Measurements from ENCODE around the gene HIC2.
"Not testable (repeated sequence)": the region's sequence is repeated elsewhere in the genome, so short reads cannot be mapped to it uniquely, and the experiment has no call there.

The HIC2 gene

DNA sequence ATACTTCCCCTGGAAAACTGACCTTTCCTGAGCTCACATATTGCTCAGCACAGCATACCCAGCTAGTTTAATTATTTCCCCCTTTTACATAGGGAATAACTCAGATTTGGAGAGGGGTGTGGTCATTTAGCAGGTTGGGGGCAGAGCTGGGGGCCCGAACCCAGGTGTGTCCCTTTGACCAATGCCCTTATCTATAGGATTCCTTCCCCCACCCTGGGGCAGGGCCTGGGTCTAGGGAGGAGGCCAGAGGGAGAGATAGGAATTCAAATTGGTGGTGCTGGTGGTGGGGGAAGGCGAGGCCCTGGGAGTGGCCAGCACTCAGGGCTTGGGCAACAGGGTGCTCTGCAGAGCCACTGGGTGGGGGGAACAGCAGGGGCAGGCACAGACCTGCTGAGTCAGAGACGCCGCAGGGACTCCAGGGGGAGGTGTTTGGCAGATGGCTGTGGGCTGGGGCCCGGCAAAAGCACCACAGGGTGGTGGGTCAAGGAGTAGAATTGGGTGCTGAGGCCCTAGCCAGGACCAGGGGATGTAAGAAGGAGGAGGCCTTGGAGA, 14.3 kb upstream of the HIC2 start:
- no CpG with 5 or more reads among the region's 5 CpGs for WGBS
- H3K36me3 ChIP-seq (ENCODE audit: insufficient read depth, low read length); H3K27ac ChIP-seq (ENCODE audit: low read depth, low read length); H3K27me3 ChIP-seq (ENCODE audit: insufficient read depth, low read length); H3K4me1 ChIP-seq (ENCODE audit: insufficient read depth, low read length); H3K4me3 ChIP-seq (ENCODE audit: low read length); H3K9ac ChIP-seq (ENCODE audit: low read depth, low read length); H3K9me3 ChIP-seq (ENCODE audit: insufficient read depth, low read depth, low read length): not testable (repeated sequence)

DNA sequence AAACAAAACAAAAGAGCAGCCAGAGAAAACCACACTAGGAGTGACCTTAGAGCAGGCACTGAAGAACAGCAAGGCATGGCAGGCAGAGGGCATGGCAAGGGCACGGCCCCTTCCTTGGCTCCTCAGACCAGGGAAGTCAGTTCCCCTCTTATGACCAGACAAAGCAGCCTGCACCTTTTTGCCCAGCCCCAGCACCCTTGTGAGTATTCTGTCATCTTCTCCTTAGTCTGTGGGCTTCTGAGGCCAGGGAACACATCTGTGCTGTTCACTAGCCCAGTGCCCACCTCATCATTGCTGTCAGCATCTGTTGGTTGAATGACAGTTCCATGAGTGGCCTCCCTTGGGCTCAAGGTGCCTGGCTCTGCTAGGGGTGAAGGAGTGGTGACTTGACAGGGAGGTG, 10.0 kb upstream of the HIC2 start:
- not testable (repeated sequence) for H3K4me1 ChIP-seq (ENCODE audit: insufficient read depth, low read length); H3K4me3 ChIP-seq (ENCODE audit: low read length); H3K9ac ChIP-seq (ENCODE audit: low read depth, low read length); H3K36me3 ChIP-seq (ENCODE audit: insufficient read depth, low read length); H3K27me3 ChIP-seq (ENCODE audit: insufficient read depth, low read length); H3K27ac ChIP-seq (ENCODE audit: low read depth, low read length); H3K9me3 ChIP-seq (ENCODE audit: insufficient read depth, low read depth, low read length)
- no CpG with 5 or more reads among the region's 1 CpG for WGBS

DNA sequence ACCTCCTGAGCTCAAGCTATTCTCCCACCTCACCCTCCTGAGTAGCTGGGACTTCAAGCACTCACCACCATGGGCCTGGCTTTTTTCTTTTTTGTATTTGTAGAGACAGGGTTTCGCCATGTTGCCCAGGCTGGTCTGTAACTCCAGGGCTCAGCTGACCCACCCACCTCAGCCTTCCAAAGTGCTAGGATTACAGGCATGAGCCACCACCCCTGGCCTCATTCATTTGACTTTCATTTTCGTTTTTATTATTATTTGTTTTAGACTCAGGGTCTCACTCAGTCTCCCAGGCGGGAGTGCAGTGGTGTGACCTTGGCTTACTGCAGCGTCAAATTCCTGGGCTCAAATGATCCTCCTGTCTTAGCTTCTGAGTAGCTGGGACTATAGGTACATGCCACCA, 9.4 kb upstream of the HIC2 start:
- H3K27ac ChIP-seq (ENCODE audit: low read depth, low read length); H3K4me1 ChIP-seq (ENCODE audit: insufficient read depth, low read length); H3K36me3 ChIP-seq (ENCODE audit: insufficient read depth, low read length); H3K9me3 ChIP-seq (ENCODE audit: insufficient read depth, low read depth, low read length); H3K4me3 ChIP-seq (ENCODE audit: low read length); H3K27me3 ChIP-seq (ENCODE audit: insufficient read depth, low read length); H3K9ac ChIP-seq (ENCODE audit: low read depth, low read length): not testable (repeated sequence)
- WGBS: no CpG with 5 or more reads among the region's 4 CpGs

DNA sequence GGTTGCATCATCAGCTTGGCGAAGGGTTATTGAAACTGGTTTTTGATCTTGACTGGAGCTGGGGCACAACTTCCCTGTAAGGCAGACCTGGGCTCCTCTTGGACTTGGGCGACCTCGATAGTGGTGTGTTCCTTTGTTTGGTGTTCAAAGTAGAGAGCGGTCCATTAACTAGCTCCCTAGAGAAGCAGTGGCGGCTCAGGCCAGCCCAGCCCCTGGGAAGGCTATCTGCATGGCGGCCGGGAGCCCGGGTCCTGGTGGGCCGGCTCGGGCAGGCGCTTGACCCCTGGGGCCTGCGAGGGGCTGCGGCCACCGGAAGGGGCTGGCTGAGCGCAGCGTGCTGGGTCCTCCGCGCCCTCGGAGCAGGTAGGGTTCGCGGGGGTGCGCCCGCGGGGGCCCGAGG, 796 bp upstream of the HIC2 start:
- WGBS: 20% methylated on average over 3 of the region's 25 CpGs
- not testable (repeated sequence) for H3K9me3 ChIP-seq (ENCODE audit: insufficient read depth, low read depth, low read length); H3K36me3 ChIP-seq (ENCODE audit: insufficient read depth, low read length); H3K27ac ChIP-seq (ENCODE audit: low read depth, low read length); H3K9ac ChIP-seq (ENCODE audit: low read depth, low read length); H3K27me3 ChIP-seq (ENCODE audit: insufficient read depth, low read length); H3K4me1 ChIP-seq (ENCODE audit: insufficient read depth, low read length)
- H3K4me3 ChIP-seq (ENCODE audit: low read length): 0 out of 2 replicates have a peak overlapping the region, but pooled peaks have one; percentile 26

DNA sequence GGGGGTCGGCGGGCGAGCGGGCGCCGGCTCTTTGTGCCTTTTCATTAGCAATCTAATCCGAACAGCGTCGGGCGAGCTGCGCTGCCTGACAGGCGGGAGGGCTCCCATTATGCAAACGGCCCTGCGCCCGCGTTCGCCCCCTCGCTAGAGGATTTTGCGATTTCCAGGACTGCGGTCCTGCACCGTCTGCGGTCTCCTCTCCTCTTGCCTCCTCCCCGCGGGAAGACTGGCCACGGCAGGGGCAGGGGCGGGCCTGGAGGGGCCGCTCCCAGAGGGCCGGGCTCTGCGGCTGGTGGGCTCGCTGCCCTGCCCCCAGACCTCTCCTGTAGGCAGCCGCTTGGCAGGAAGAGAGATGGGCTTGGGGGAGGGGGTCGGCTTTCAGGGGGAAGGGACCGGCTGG, 682 bp downstream of the HIC2 start:
- H3K27ac ChIP-seq (ENCODE audit: low read depth, low read length); H3K4me1 ChIP-seq (ENCODE audit: insufficient read depth, low read length); H3K9ac ChIP-seq (ENCODE audit: low read depth, low read length); H3K36me3 ChIP-seq (ENCODE audit: insufficient read depth, low read length); H3K9me3 ChIP-seq (ENCODE audit: insufficient read depth, low read depth, low read length); H3K27me3 ChIP-seq (ENCODE audit: insufficient read depth, low read length): not testable (repeated sequence)
- H3K4me3 ChIP-seq (ENCODE audit: low read length): peak overlapping the region; percentile 50
- 0% methylated on average over 12 of the region's 33 CpGs for WGBS

DNA sequence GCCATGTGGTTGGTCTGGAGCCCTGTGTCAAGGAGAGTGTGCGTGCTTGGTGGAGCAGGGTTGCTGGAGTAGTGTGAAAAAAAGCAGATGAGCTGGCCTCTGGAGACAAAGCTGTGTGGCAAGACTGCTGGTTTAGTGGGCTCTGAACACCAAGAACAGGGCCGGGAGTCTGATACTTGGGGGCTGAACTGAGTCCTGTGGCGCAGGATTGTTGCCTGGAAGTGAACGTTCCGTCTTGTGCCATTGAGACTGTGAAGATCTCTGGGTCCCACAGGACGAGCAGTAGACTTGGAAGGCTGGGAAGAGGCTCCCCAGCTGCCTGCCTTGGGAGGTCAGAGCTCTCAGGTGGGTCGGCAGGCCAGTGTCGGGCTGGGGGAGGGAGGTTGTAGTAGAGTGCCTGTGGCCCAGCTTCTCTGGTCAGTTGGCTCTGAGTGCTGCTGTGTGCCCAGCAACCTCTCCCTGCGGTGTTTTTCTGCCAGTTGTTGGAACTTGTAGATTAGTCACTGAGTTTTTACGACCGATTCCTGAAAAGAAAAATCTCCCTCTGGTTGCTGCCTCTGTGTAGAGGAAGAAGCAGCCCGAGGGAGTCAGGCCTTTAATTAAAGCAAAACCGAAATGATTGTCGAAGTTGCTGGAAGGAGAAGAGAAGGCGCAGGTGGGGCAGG, 1.9 kb downstream of the HIC2 start:
- not testable (repeated sequence) for H3K36me3 ChIP-seq (ENCODE audit: insufficient read depth, low read length); H3K27ac ChIP-seq (ENCODE audit: low read depth, low read length); H3K4me1 ChIP-seq (ENCODE audit: insufficient read depth, low read length); H3K9ac ChIP-seq (ENCODE audit: low read depth, low read length); H3K4me3 ChIP-seq (ENCODE audit: low read length); H3K9me3 ChIP-seq (ENCODE audit: insufficient read depth, low read depth, low read length); H3K27me3 ChIP-seq (ENCODE audit: insufficient read depth, low read length)
- WGBS: 54% methylated on average over 4 of the region's 15 CpGs

DNA sequence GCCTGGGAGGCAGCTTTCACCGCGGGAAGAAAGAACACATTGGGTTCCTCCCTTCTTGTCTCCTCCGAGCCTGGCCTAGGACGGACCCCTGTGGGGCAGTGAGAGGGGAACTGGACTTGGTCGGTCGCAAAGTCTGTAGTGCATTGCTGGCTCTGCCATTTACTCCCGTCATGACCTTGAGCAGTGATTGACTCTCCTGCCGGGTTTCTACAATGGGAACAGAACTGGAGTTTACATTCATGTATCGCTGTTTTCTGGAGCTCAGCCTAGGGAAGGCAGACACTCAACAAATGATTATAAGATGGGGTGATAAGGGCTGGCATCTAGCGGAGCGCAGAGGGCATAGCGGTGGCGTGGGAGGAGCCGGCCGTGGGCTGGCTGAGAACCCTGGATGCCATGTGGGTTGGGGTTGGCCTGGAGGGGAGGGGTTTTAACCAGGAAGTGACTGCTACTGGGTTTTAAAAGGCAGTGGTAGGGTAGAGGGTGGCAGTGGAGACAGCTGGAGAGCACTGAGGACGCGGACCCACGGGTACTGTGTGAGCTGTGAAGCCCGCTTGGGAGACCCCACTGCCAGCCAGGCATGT, 3.1 kb downstream of the HIC2 start:
- H3K9ac ChIP-seq (ENCODE audit: low read depth, low read length); H3K4me1 ChIP-seq (ENCODE audit: insufficient read depth, low read length); H3K27ac ChIP-seq (ENCODE audit: low read depth, low read length); H3K27me3 ChIP-seq (ENCODE audit: insufficient read depth, low read length); H3K9me3 ChIP-seq (ENCODE audit: insufficient read depth, low read depth, low read length); H3K36me3 ChIP-seq (ENCODE audit: insufficient read depth, low read length): not testable (repeated sequence)
- 0 out of 2 replicates have a peak overlapping the region, but pooled peaks have one; percentile 18 for H3K4me3 ChIP-seq (ENCODE audit: low read length)
- 1% methylated on average over 5 of the region's 19 CpGs for WGBS

DNA sequence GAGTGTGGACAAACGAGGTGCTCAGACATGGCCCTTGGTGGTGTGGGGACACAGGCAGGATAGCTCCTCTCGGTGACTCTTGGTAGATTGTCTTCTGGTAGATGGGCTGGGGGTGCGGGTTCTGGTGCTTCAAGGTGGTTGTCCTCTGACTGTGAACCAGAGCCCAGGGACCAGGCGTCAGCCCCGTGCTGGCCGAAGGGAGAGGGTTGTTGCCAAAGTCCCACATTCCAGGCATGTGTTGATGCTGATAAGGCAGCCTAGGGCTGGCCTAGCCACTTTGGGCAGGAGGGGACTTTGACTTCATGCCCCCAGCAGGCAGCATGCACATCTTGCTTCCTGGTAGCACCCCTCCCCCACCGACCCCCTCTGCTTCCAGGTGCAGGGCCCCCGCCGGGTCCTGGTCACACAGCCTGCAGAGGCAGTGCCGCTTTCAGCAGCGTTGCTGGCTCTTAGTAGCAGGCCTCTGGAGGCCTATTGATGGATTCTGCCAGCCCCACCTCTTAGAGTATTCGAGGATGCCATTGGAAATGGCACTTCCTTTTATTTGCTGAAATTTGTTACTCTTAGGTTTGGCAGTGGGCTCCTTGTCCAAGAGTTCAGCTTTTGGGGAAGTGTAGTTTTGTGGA, 7.0 kb downstream of the HIC2 start:
- no CpG with 5 or more reads among the region's 12 CpGs for WGBS
- H3K36me3 ChIP-seq (ENCODE audit: insufficient read depth, low read length): not testable (repeated sequence)

DNA sequence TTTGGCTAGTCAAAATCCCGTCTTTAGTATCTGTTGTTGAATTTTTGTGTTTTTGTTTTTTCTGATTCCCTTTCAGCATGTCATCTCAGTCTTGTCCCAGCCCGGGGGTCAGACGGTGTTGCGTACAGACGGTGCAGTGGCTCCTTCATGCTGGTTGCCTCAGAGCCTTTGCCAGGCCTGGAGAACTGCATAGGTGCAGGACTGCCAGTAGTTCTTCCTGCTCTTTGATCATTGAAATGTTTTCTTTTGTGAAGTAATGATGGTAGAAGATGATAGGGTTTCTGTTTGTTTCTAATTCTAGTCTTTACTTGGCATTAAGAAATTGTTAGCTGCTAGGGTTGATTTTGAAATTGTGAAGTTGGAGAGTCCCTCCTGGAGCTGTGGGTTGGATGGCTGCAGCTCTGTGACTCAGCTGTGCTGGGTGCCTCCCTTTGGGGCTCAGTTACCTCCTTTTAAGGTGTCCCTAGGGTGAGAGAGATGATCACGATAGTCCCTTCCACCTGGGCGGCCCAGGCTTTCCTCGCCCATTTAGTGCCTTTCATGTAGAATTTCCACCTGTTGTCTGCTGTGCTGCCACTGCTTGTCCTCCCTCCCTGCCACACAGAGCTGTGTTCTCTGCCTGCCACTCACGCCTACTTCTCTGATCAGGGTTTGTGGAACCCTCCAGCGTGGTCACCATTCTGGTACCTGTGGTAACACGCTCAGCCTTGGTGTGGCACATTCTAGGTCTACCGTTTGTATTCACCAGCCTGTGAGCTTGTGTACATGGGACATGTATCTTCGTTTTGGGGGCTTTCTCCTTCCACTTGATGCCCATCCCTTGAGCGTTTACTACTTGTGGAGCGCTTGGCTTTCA, 17.4 kb downstream of the HIC2 start:
- H3K27ac ChIP-seq (ENCODE audit: low read depth, low read length); H3K9ac ChIP-seq (ENCODE audit: low read depth, low read length); H3K9me3 ChIP-seq (ENCODE audit: insufficient read depth, low read depth, low read length); H3K4me1 ChIP-seq (ENCODE audit: insufficient read depth, low read length); H3K27me3 ChIP-seq (ENCODE audit: insufficient read depth, low read length); H3K4me3 ChIP-seq (ENCODE audit: low read length); H3K36me3 ChIP-seq (ENCODE audit: insufficient read depth, low read length): not testable (repeated sequence)
- no CpG with 5 or more reads among the region's 15 CpGs for WGBS

More for the DNA sequence above, 7.0 kb downstream of the HIC2 start:
- H3K9ac ChIP-seq (ENCODE audit: low read depth, low read length); H3K4me3 ChIP-seq (ENCODE audit: low read length); H3K9me3 ChIP-seq (ENCODE audit: insufficient read depth, low read depth, low read length); H3K4me1 ChIP-seq (ENCODE audit: insufficient read depth, low read length); H3K27me3 ChIP-seq (ENCODE audit: insufficient read depth, low read length); H3K27ac ChIP-seq (ENCODE audit: low read depth, low read length): not testable (repeated sequence)

DNA sequence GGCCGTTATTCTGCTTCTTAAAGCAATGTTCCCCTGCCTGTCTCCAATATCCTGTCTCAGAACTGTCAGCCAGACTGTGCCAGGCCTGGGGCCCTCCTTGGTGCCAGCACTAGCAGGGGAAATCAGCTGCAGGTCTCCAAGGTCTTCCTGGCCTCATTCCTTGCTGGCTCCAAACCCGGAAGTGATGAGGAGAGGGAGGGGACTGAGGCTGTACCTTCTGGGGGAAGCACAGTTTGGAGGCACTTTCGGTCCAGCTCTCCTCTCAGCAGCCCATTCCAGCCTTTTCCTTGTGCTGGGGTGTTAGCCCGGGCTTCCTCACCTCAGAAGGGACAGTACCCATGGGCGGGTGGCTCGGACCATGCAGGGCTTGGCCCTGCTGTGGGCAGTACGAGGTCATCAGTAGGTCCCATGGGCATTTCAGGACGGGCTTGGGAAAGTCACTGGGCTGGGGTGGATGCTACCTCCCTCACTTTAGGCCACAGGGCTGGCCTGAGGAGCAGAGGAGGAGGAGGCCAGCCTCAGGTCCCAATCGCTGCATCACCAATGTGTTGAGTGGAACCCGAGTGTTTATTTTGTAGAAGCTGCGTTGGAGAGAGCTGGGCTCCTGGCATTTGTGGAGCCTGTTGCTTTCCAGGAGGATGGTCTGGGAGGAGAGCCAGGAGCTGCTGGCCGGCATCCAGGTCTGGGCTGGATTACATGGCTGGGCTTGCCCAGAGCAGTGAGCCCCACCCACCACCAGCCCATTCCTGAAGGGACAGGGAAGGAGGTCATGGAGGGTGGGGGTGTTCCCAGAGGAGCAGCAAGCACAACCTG, 19.0 kb downstream of the HIC2 start:
- not testable (repeated sequence) for H3K4me1 ChIP-seq (ENCODE audit: insufficient read depth, low read length); H3K27me3 ChIP-seq (ENCODE audit: insufficient read depth, low read length); H3K4me3 ChIP-seq (ENCODE audit: low read length); H3K36me3 ChIP-seq (ENCODE audit: insufficient read depth, low read length); H3K9me3 ChIP-seq (ENCODE audit: insufficient read depth, low read depth, low read length); H3K9ac ChIP-seq (ENCODE audit: low read depth, low read length); H3K27ac ChIP-seq (ENCODE audit: low read depth, low read length)
- 94% methylated on average over 2 of the region's 12 CpGs for WGBS
